Measurements from ENCODE around the gene KY. TPM values are rescaled to one million over a fixed set of nuclear protein-coding genes. Genes with fewer than 3 reads are reported as not detected.
"Not testable (repeated sequence)": the region's sequence is repeated elsewhere in the genome, so short reads cannot be mapped to it uniquely, and the experiment has no call there.

Gene KY
- total RNA-seq, 2 donors from 2014 or later = 0.32 to 0.44 TPM

DNA sequence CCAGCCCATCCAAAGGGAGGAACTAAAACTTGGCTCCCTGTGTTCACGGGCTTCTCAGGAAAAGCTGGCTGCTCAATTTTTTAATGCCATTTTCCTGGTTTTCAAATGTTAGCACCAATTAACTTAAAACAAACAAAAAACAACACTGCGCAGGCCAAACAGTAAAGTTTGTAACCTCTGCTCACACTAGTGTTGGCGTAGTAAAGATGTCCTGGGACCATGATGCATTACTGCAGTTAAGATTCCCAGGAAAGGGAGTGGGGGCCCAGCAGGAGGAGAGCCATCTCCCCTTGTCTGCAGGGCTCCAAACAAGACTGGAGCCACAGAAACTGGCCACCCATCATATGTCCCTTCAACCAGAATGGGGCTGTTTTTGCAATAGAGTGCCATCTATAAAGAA lies 74.0 kb downstream of the KY start:
- TF ChIP-seq, protein P1, sequence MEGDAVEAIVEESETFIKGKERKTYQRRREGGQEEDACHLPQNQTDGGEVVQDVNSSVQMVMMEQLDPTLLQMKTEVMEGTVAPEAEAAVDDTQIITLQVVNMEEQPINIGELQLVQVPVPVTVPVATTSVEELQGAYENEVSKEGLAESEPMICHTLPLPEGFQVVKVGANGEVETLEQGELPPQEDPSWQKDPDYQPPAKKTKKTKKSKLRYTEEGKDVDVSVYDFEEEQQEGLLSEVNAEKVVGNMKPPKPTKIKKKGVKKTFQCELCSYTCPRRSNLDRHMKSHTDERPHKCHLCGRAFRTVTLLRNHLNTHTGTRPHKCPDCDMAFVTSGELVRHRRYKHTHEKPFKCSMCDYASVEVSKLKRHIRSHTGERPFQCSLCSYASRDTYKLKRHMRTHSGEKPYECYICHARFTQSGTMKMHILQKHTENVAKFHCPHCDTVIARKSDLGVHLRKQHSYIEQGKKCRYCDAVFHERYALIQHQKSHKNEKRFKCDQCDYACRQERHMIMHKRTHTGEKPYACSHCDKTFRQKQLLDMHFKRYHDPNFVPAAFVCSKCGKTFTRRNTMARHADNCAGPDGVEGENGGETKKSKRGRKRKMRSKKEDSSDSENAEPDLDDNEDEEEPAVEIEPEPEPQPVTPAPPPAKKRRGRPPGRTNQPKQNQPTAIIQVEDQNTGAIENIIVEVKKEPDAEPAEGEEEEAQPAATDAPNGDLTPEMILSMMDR (IDR thresholded peaks at IDR 0.05) = no peak
- intact Hi-C loops (cut with DNase I) = no loop called here

DNA sequence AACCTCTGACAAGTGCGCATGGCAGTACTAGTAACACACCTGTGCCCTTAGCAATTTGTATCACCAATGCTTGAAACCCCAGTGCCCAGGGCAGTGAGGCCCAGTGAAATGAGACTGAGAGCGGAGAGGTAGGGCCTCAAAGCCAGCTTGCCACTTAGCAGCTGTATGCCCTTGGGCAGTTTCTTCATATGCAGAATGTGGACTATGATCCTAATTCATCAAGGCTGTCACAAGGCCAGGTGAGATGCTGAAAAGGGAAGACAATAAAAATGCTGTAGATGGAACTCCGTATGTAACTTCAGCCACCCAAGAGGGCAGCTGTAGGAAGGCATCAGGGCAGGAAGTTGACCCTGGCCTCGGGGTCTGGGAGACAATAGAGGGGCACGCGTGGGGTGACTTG lies 74.4 kb downstream of the KY start:
- Histone ChIP-seq H3K9ac (ENCODE audit: low read depth in 2 of 2, low read length in 2 of 2) (no peak overlapping the region), H3K36me3 (no peaks in the 10 kb centered on the region), H3K9me3 (no peaks in the 10 kb centered on the region), H3K4me3 (no peak overlapping the region), H3K4me1 (no peaks in the 10 kb centered on the region), H3K27ac (no peak overlapping the region), H3K27me3 (no peaks in the 10 kb centered on the region)
- intact Hi-C loops (cut with DNase I) = no loop called here
- peak; percentile 48 for DNase-seq
- TF ChIP-seq, protein P1 (IDR thresholded peaks at IDR 0.05) = no peak

More for the DNA sequence above, 74.0 kb downstream of the KY start:
- H3K4me3 ChIP-seq = no peak overlapping the region
- H3K27me3 ChIP-seq = no peaks in the 10 kb centered on the region
- no peak overlapping the region for H3K9ac ChIP-seq (ENCODE audit: low read depth in 2 of 2, low read length in 2 of 2)
- H3K27ac ChIP-seq = no peak overlapping the region
- DNase-seq = no peak
- H3K9me3 ChIP-seq = no peaks in the 10 kb centered on the region
- H3K36me3 ChIP-seq = no peaks in the 10 kb centered on the region
- no peaks in the 10 kb centered on the region for H3K4me1 ChIP-seq

DNA sequence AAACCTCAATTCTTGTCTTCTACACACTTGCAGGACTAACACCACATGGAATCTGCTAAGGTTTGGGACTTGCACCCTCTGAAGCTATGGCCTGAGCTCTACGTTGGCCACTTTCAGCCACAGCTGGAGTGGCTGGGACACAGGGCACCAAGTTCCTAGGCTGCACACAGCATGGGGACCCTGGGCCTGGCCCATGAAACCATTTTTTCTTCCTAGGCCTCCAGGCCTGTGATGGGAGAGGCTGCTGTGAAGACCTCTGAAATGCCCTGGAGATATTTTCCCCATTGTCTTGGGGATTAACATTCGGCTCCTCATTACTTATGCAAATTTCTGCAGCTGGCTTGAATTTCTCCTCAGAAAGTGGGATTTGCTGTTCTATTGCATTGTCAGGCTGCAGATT lies 80.9 kb downstream of the KY start:
- H3K4me3 ChIP-seq; H3K9me3 ChIP-seq; DNase-seq; H3K27me3 ChIP-seq; H3K27ac ChIP-seq; H3K4me1 ChIP-seq; H3K9ac ChIP-seq (ENCODE audit: low read depth in 2 of 2, low read length in 2 of 2); intact Hi-C loops (cut with DNase I); H3K36me3 ChIP-seq: not testable (repeated sequence)

DNA sequence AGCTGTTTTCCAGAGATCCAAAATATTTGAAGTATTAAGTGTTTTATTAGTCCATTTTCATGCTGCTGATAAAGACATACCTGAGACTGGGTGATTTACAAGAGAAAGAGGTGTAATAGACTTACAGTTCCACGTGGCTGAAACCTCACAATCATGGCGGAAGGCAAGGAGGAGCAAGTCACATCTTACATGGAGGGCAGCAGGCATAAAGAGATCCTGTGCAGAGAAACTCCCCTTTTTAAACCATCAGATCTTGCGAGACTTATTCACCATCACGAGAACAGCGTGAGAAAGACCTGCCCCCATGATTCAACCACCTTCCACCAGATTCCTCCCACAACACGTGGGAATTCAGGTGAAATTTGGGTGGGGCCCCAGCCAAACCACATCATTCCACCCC lies 82.0 kb downstream of the KY start:
- TF ChIP-seq, protein P1 (IDR thresholded peaks at IDR 0.05) = no peak
- H3K36me3 ChIP-seq = no peaks in the 10 kb centered on the region
- H3K4me3 ChIP-seq = no peak overlapping the region
- H3K27me3 ChIP-seq = no peaks in the 10 kb centered on the region
- H3K27ac ChIP-seq = no peak overlapping the region
- intact Hi-C loops (cut with DNase I) = no loop called here
- no peak overlapping the region for H3K9ac ChIP-seq (ENCODE audit: low read depth in 2 of 2, low read length in 2 of 2)
- no peaks in the 10 kb centered on the region for H3K9me3 ChIP-seq
- H3K4me1 ChIP-seq = no peaks in the 10 kb centered on the region
- no peak for DNase-seq

DNA sequence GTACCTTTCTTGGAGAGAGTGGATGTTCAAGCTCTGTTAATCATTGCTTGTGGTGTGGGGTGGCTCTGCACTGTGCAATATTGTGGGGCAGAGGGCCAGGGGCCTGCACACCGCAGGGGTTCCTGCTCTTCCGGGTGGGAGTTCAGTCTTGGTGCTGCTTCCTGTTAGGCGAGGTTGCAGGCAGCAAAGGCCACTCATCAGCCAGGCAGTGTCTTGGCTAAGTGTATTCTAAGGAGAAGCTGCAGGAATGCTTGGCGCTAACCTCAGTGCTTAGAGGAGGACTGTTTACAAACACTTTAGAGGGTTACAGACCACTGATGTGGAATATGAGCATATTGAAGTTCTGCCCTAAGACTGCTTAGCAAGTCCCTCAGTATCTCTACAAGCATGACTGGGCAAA lies 83.2 kb downstream of the KY start:
- no peak overlapping the region for H3K9ac ChIP-seq (ENCODE audit: low read depth in 2 of 2, low read length in 2 of 2)
- H3K9me3 ChIP-seq = no peaks in the 10 kb centered on the region
- intact Hi-C loops (cut with DNase I) = no loop called here
- no peak overlapping the region for H3K27ac ChIP-seq
- TF ChIP-seq, protein P1 (IDR thresholded peaks at IDR 0.05) = no peak
- no peaks in the 10 kb centered on the region for H3K36me3 ChIP-seq
- H3K4me3 ChIP-seq = no peak overlapping the region
- no peaks in the 10 kb centered on the region for H3K4me1 ChIP-seq
- no peaks in the 10 kb centered on the region for H3K27me3 ChIP-seq
- DNase-seq = no peak

DNA sequence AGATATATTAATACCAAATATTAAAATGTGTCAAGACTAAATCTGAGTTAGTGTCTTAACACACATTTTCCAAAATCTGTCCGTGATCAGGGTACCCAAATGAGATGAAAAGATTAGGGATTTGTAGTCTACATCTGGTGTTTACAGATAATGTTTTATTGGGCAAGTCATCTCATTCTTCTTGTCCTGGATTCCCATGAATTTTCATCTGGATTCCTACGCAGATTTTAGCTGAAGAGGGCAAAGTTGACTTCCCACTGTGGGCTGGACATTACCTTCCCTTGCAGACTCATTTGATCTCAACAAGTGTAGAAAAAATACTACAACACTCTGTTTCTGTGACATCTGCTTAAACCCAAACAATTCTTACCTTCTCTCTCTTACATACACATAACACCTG lies 85.8 kb downstream of the KY start:
- Histone ChIP-seq H3K27me3 (no peaks in the 10 kb centered on the region), H3K27ac (no peak overlapping the region), H3K9me3 (no peaks in the 10 kb centered on the region), H3K4me3 (no peak overlapping the region), H3K36me3 (no peaks in the 10 kb centered on the region), H3K9ac (ENCODE audit: low read depth in 2 of 2, low read length in 2 of 2) (no peak overlapping the region), H3K4me1 (no peaks in the 10 kb centered on the region)
- TF ChIP-seq, protein P1 (IDR thresholded peaks at IDR 0.05) = no peak
- intact Hi-C loops (cut with DNase I) = no loop called here
- no peak for DNase-seq
